Superior temporal gyrus (tissue), 1 donor: ENCODE measurements around the gene ANKMY2.
"Not testable (repeated sequence)": the region's sequence is repeated elsewhere in the genome, so short reads cannot be mapped to it uniquely, and the experiment has no call there.

ENCODE experiments used
- DNase-seq: peaks from one replicate; pipeline ENCODE4 v3.0.0-alpha.2; 2016; ENCODE audit errors: extremely low spot score

ANKMY2 gene

GRCh38 chr7:16645593-16646471, at the start of gene ANKMY2, which contains the start of gene BZW2:
TSS of gene ANKMY2 (minus strand) at chr7:16645754. CDS start at chr7:16645573, 181 bp downstream.
TSS of gene BZW2 (plus strand) at chr7:16646181. CDS start at chr7:16665444, 19,263 bp downstream.
- peak; percentile 95 for DNase-seq

DNA sequence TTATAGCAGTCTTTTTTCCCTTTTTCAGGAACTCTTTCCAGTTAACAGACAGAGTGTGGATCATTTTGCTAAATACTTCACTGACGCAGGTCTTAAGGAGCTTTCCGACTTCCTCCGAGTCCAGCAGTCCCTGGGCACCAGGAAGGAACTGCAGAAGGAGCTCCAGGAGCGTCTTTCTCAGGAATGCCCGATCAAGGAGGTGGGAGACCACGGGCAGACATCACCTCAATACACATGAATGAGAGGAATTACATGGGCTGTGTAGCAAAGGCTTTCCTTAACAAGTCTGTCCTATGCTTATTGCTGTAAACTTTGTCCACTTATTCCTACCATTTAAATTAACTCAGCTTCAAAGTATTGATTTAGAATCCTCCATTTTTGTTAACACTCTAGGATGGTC, 49.3 kb upstream of the ANKMY2 start:
- DNase-seq, result no peak

DNA sequence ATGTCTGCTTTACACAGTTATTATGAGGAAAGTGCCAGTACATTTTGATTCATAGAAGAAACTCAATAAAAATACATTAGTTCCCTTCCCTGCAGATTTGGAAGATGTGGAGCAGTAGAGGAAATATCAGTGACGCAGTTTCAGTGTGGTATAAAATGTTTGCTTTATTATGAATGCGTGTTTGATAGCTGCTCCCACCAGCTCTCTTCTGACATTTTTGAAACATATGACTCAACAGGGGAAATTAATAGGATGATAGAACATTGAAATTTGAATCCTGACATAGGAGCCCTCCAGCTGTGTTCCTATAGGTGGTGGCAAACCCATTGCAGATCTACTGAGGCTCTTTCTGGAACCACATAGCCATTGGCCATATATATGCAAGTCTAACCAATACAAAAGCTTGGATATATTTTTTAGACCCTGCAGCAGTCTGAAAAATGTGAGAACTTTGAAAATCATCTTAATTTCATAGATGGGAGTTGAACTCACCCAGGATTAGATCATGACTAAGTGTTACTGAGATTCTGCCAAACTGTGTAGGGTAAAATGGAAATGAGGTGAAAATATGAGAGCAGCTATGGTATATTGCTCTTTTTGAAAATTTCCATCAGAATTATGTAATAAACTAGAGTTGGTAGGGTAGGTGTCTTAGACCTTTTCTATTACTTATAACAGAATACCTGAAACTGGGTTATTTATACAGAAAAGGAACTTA, 48.2 kb upstream of the ANKMY2 start:
- peak; percentile 66 for DNase-seq

DNA sequence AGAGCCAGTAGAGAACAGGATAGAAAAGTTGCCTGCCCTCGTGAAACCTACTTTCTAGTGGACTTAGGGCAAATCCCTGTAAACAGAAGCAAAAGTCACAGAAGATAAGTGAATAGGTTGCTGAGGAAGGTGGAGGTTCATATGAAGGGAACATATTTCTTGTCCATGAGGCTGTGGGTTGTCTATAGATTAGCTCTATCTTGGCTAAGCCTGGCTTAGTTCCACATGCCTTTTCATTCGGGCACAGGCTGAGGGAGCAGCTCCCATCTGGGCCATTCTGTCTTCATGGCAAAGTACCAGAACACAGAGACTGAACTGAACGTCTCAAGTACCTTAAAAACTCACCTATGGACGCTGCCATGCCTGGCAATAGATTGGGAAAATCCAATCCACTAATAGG, 45.7 kb upstream of the ANKMY2 start:
- no peak for DNase-seq

GRCh38 chr7:16688249-16688648, 42.7 kb upstream of the ANKMY2 start:
- no peak for DNase-seq

DNA sequence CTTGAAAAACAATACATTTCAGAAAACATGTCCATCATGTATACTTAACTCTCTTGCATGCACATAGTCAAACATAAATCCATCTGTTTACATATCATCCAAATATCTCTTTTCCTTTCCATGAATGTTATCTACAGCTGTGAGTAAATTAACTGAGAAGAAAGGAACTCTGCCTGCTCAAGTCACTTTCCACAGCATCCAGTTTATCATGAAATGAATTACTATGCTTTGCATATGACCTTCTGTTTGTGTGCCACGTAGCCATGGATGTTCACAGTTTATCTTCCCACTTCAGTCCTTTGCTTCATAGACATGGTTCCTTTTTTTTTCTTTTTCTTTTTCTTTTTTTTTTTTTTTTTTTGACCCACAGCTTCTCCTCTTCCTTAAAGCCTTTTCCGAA, 40.0 kb upstream of the ANKMY2 start:
- no peak for DNase-seq

DNA sequence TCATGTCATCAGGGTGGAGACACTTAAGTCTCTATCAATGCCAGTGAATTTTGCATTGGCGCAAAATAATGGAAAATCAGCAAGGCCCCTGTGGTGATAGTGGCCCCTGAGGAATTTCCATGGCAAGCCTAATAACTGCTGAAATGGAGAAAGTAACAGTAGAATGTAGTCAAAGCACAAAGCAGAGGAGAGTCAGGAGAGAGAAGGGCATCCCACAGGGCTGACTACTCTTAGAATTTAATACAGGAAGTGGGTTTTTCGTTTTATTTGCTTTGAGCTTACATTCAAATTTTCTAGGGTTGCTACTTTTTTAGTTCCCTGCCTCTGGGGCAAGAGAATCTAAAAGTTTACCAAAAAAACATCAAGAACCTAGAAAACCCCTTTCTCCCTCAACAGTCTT, 39.4 kb upstream of the ANKMY2 start:
- no peak for DNase-seq

DNA sequence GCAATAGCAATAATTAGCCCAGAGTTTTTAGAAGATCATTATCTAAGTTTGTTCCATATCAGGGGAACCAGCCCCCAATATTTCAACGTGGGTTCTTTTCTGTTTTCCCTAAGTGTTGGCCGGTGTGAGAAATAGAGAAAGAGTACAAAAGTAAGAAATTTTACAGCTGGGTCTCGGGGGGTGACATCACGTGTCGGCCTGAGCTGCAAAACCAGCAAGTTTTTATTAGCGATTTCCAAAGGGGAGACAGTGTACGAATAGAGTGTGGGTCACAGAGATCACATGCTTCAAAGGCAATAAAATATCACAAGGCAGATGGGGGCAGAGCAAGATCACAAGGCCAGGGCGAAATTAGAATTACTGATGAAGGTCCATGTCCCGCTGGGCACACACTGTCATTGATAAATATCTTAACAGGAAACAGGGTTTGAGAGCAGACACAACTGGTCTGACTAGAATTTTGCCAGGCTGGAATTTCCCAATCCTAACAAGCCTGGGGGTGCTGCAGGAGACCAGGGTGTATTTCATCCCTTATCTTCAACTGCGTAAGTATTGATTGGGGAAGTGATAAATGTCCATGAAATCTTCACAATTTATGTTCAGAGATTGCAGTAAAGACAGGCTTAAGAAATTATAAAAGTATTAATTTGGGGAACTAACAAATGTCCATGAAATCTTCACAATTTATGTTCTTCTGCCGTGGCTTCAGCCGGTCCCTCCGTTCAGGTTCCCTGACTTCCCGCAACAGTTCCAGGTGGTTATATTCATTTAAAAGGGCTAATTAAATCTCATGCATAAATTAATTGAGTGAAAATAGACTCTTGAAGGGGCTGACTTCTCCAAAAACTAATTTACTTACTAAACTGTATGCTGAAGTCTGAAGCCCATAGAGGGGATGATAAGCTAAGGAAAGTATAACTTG, 33.4 kb upstream of the ANKMY2 start:
- DNase-seq, result not testable (repeated sequence)

DNA sequence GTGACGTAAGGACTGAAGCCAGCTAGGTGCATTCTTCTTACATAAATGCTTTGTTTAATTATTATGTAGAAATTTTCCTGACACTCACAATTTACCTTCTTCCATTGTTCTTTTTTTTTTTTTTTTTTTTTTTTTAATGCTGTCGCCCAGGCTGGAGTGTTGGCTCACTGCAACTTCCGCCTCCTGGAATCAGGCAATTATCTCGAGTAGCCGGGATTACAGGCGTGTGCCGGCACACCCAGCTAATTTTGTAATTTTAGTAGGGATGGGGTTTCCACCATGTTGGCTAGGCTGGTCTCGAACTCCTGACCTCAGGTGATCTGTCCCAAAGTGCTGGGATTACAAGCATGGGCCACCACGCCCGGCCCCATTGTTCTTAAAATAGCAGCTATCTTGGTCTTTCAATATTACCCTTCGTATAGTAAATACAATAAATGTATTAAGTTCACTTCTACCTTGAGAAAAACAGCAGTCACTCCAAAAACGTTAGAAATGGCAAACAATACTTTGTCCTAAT, 32.5 kb upstream of the ANKMY2 start:
- no peak for DNase-seq

GRCh38 chr7:16675277-16675676, 29.7 kb upstream of the ANKMY2 start:
- DNase-seq, result no peak

DNA sequence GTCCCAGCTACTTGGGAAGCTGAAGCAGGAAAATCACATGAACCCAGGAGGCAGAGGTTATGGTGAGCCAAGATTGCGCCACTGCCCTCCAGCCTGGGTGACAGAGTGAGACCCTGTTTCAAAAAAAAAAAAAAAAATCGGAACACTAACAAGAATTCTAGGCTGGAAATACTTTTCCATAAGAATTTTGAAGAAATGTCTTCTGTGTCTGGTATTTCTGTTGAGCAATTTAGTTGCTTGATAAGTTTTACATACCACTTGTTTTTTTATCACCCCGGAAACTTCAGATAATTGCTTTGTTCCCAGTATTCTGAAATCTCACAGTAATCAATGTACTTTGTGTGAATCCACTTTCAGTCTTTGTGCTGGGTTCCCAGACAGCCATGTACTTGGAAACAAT, 26.3 kb upstream of the ANKMY2 start:
- DNase-seq, result no peak

- no peak for DNase-seq
Measured at GRCh38 chr7:16670731-16671344, 25.3 kb upstream of the ANKMY2 start.

GRCh38 chr7:16670021-16670420, 24.5 kb upstream of the ANKMY2 start:
- DNase-seq, result no peak

DNA sequence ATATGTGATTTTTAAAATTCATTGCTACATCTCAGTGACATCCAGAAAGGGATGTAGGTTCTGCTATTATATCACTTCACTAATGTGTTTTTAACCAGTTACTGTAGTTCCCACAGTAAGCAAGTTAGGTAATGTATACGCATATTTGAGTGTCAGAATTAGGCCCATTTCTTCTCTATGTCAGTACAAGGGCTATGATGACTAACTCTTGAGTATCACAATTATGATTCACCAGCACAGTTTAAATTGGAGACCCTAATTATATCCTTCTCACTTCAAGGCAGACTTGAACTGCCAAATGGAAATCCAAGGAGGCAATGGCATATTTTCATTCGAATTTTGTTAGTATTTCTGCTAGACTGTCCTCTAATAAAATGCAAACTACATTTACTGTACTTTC, 24.0 kb upstream of the ANKMY2 start:
- DNase-seq, result peak; percentile 57

DNA sequence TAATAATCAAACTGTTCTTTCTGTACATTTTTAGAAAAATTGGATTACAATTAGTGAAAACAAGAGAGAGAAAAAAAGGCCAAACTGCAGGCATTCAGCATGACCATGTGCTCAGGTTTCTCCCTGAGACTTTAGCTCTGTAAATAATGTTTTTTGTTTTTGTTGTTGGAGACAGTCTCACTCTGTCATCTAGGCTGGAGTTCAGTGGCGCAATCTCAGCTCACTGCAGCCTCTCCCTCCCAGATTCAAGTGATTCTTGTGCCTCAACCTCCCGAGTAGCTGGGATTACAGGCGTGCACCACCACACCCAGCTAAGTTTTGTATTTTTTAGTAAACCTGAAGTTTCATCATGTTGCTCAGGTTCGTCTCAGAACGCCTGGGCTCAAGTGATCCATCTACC, 23.4 kb upstream of the ANKMY2 start:
- DNase-seq, result no peak

DNA sequence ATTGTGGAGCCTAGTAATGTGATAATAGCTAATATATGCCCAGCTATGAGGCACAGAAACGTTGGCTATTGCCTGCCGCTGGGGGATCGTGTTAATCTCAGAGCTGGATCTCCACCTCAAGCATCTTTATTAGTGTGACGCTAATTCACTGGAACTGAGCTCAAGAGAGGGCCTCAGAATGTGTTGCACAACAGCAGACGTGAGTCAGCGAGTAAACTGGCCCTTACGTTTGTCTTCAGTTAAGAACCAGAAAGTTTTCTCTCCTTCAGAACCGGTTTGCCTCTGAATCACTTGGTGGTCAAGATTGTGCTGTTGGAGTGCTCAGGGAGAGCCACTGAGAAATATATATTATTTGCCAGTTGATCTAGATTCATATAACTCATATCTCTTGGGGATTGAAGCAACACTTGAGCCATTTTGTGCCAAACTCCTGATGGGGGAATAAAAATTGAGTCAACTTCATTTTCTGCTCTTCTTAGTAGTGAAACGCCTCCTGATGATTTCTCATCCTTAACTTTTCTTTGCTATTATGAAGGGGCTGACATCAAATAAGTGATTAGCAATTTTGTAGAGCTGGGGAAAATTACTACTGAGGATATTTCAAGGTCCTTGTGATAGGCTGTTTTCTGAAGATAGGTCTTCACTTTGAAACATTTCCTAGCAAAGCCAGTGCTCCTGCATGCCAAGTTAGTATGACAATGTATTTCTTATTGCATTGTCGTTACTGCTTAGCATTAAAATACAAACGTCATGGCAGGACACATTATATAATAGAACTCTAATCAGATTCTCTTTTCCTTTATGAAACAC, 22.7 kb upstream of the ANKMY2 start:
- DNase-seq, result peak; percentile 39

DNA sequence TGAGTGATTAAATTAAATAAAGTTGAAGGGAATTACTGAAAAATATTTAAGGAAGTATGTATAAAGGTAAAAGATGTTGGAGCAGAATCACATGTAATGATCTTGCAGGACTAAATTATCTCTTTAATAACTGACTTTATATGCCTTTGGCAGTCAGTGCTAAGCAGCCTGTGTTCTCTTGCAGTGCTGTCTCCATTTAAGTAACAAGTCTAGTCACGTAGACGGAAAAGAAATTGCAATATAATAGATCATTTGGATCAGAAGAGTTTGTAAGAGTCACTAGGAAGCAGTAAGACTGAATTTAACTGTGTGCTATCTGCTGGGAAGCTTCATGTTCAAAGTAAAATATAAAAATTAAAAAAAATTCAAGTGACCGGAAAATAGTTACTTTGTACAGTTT, 21.8 kb upstream of the ANKMY2 start:
- DNase-seq, result no peak

DNA sequence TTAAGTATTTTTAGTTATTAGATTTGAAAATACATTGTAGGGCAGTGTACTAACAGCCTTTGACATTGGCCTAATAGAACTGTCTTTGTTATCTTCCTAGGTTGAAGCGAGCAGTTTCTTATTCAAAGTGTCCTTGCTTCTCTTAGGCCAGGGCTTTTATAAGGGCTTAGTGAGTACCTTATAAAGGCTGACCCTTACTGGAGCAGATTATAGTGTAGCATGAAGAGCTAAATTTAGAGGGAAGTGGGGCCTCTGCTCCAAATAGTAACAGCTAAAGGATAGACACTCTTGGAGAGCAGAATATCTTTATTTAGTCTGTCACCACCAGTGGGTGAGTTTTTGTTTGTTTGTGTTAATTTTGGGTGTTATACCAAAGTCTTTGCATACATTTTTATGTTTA, 16.4 kb upstream of the ANKMY2 start:
- no peak for DNase-seq

- no peak for DNase-seq
Measured at GRCh38 chr7:16660702-16661464, 15.3 kb upstream of the ANKMY2 start.
